CD4-positive, alpha-beta T cell (primary cell): ENCODE data around the gene SFMBT1. TPM values are rescaled to one million over a fixed set of nuclear protein-coding genes. Genes with fewer than 3 reads are reported as not detected.

Experiments used
- ATAC-seq: fragments of 200-7000 bp; cut with Tn5 transposase; one replicate; pipeline ENCODE4 v1.10.0; 2022; ENCODE audit warnings: mild to moderate bottlenecking; ENCODE audit not compliant: poor library complexity
- CTCF ChIA-PET: fragments of 350-600 bp; sonication (Branson Sonifier 250); formaldehyde crosslinking; loops from one replicate; lab custom pipeline; 2021; ENCODE audit warnings: antibody characterized with exemption, inconsistent platforms; lab: Charles Lee
- POLR2A ChIA-PET: fragments of 350-600 bp; sonication (Branson Sonifier 250); formaldehyde crosslinking; loops from one replicate; lab custom pipeline; 2021; ENCODE audit warnings: antibody characterized with exemption, inconsistent platforms; lab: Charles Lee
- DNase-seq, 14 experiments: peaks; one replicate each; pipeline ENCODE4 v3.0.0-alpha.2; 2013 to 2020; ENCODE audit warnings: mixed read lengths in 2 of 14
- H3K27ac ChIP-seq, 2 donors: one replicate each; pipeline versions ENCODE4 v1.5.1 to v1.7.0; 2013; ENCODE audit warnings: low read length in 2 of 2, low read depth in 1 of 2, mild to moderate bottlenecking in 1 of 2
- H3K27me3 ChIP-seq, 2 experiments: 1 replicate in 1 of 2; 2 replicates in 1 of 2; pipeline versions ENCODE4 v1.6.1 to v1.7.0; 2013; ENCODE audit warnings: low read length in 2 of 2, control low read depth in 1 of 2, mild to moderate bottlenecking in 1 of 2, moderate library complexity in 1 of 2; ENCODE audit not compliant: insufficient read depth in 2 of 2, control insufficient read depth in 1 of 2
- H3K36me3 ChIP-seq: one replicate; pipeline ENCODE4 v1.6.1; 2013; ENCODE audit warnings: low read length, control low read depth; ENCODE audit not compliant: insufficient read depth
- H3K4me1 ChIP-seq: one replicate; pipeline ENCODE4 v1.6.1; 2013; ENCODE audit warnings: low read length, control low read depth; ENCODE audit not compliant: insufficient read depth
- H3K4me3 ChIP-seq: one replicate; pipeline ENCODE4 v1.5.1; 2013; ENCODE audit warnings: mild to moderate bottlenecking, low read length, moderate library complexity
- H3K9me3 ChIP-seq, 2 experiments: 1 replicate in 1 of 2; 2 replicates in 1 of 2; pipeline versions ENCODE4 v1.6.1 to v1.7.0; 2013; ENCODE audit warnings: low read length in 2 of 2, mild to moderate bottlenecking in 2 of 2, control low read depth in 1 of 2, moderate library complexity in 1 of 2; ENCODE audit not compliant: control insufficient read depth in 1 of 2, insufficient read depth in 1 of 2
- H3K27ac Mint-ChIP-seq: one replicate; pipeline ENCODE4 v1.8.0; 2020; ENCODE audit warnings: mixed read lengths
- H3K27me3 Mint-ChIP-seq: one replicate; pipeline ENCODE4 v1.8.0; 2021; ENCODE audit warnings: mixed read lengths
- H3K36me3 Mint-ChIP-seq: one replicate; pipeline ENCODE4 v1.8.0; 2021; ENCODE audit warnings: low read depth, mixed read lengths
- H3K4me1 Mint-ChIP-seq: one replicate; pipeline ENCODE4 v1.8.0; 2021; ENCODE audit warnings: low read depth, mixed read lengths
- H3K4me3 Mint-ChIP-seq: one replicate; pipeline ENCODE4 v1.8.0; 2020; ENCODE audit warnings: mild to moderate bottlenecking, mixed read lengths
- H3K9me3 Mint-ChIP-seq: one replicate; pipeline ENCODE4 v1.8.0; 2020; ENCODE audit warnings: mixed read lengths
- intact Hi-C, 2 experiments: fragments of 100-400 bp; cut with DNase I in 1 of 2; cut with micrococcal nuclease in 1 of 2; formaldehyde crosslinking; loops; one replicate each; pipeline versions ENCODE4 v1.15.1 to v1.9.0; 2023 to 2025; cut with DNase I, micrococcal nuclease
- total RNA-seq, 174 experiments: library from RNA in 2 of 174; stranded (reverse) in 2 of 174; gene quantifications; one replicate each; pipeline ENCODE4 v1.2.3 and lab custom pipeline; 2021 to 2026
- TF ChIP-seq, protein P1 (sequence below): fragments of 200-600 bp; IDR thresholded peaks from one replicate; pipeline ENCODE4 v1.8.0; 2022; ENCODE audit warnings: antibody characterized with exemption, mild to moderate bottlenecking

Gene SFMBT1
- total RNA-seq, 2 experiments from 2014 or later, result 54.3 to 55.9 TPM

DNA sequence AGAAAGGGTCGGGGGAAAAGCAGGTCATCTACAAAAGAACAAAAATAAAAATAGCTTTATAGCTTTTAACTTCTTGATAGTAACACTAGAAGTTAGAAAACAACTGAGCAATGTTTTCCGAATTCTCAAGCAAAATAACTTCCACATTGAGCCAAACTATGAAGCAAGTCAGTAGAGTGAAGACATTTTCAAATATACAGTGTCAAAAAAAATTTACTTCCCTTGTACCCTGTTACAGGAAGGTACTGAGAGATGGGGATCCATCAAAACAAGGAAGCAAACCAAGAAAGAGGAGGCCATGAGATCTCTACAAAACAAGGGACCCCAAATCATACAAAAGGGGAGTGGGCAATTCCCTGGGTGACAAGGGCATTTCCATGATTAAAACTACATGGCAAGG is 121.9 kb downstream of the SFMBT1 start:
- DNase-seq (no peak), ATAC-seq (no peak)
- H3K27ac Mint-ChIP-seq, result no peak overlapping the region
- H3K4me1 Mint-ChIP-seq, result no peaks in the 10 kb centered on the region
- no peak overlapping the region for H3K4me3 Mint-ChIP-seq
- Histone ChIP-seq H3K9me3 (no peaks in the 10 kb centered on the region), H3K4me1 (no peaks in the 10 kb centered on the region), H3K4me3 (no peak overlapping the region), H3K36me3 (peaks cover 53% of the 10 kb centered on the region), H3K27ac (no peak overlapping the region), H3K27me3 (no peaks in the 10 kb centered on the region)
- intact Hi-C loops, result no loop called here
- POLR2A ChIA-PET, result no interaction called here
- TF ChIP-seq, protein P1, sequence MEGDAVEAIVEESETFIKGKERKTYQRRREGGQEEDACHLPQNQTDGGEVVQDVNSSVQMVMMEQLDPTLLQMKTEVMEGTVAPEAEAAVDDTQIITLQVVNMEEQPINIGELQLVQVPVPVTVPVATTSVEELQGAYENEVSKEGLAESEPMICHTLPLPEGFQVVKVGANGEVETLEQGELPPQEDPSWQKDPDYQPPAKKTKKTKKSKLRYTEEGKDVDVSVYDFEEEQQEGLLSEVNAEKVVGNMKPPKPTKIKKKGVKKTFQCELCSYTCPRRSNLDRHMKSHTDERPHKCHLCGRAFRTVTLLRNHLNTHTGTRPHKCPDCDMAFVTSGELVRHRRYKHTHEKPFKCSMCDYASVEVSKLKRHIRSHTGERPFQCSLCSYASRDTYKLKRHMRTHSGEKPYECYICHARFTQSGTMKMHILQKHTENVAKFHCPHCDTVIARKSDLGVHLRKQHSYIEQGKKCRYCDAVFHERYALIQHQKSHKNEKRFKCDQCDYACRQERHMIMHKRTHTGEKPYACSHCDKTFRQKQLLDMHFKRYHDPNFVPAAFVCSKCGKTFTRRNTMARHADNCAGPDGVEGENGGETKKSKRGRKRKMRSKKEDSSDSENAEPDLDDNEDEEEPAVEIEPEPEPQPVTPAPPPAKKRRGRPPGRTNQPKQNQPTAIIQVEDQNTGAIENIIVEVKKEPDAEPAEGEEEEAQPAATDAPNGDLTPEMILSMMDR, result no peak
- H3K9me3 Mint-ChIP-seq, result no peaks in the 10 kb centered on the region
- CTCF ChIA-PET, result interaction anchor here (1.7 kb wide), 1 partner anchor 73 kb away, joined by 3 read pairs; no protein-coding TSS in a partner anchor
- H3K27me3 Mint-ChIP-seq, result no peaks in the 10 kb centered on the region
- H3K36me3 Mint-ChIP-seq, result peaks cover 93% of the 10 kb centered on the region

- Histone ChIP-seq H3K27me3 (no peaks in the 10 kb centered on the region), H3K4me3 (no peak overlapping the region), H3K9me3 (no peaks in the 10 kb centered on the region), H3K27ac (no peak overlapping the region), H3K4me1 (no peaks in the 10 kb centered on the region), H3K36me3 (peaks cover 57% of the 10 kb centered on the region)
- Mint-ChIP-seq H3K27me3 (no peaks in the 10 kb centered on the region), H3K36me3 (peaks cover 98% of the 10 kb centered on the region), H3K4me3 (no peak overlapping the region), H3K27ac (no peak overlapping the region), H3K4me1 (no peaks in the 10 kb centered on the region), H3K9me3 (no peaks in the 10 kb centered on the region)
- POLR2A ChIA-PET, result interaction anchor here (0.6 kb wide), 1 partner anchor 162 kb away, joined by 4 read pairs; no protein-coding TSS in a partner anchor
- ATAC-seq (no peak), DNase-seq (no peak)
- CTCF ChIA-PET, result interaction anchor here (1.3 kb wide), 1 partner anchor 11 kb away, joined by 3 read pairs; no protein-coding TSS in a partner anchor
- intact Hi-C loops, result no loop called here
- TF ChIP-seq, protein P1, result no peak
Measured at GRCh38 chr3:52920841-52921240, 125.0 kb downstream of the SFMBT1 start.

- Histone ChIP-seq H3K36me3 (peaks cover 76% of the 10 kb centered on the region), H3K9me3 (no peaks in the 10 kb centered on the region), H3K4me1 (no peaks in the 10 kb centered on the region), H3K27ac (no peak overlapping the region), H3K27me3 (no peaks in the 10 kb centered on the region), H3K4me3 (no peak overlapping the region)
- CTCF ChIA-PET, result no interaction called here
- Mint-ChIP-seq H3K36me3 (peaks cover 91% of the 10 kb centered on the region), H3K27me3 (no peaks in the 10 kb centered on the region), H3K4me1 (no peaks in the 10 kb centered on the region), H3K4me3 (no peak overlapping the region), H3K27ac (no peak overlapping the region), H3K9me3 (no peaks in the 10 kb centered on the region)
- ATAC-seq, result no peak
- intact Hi-C loops, result no loop called here
- TF ChIP-seq, protein P1, result no peak
- POLR2A ChIA-PET, result interaction anchor here (0.8 kb wide), 1 partner anchor 11 kb away, joined by 4 read pairs; no protein-coding TSS in a partner anchor
- DNase-seq, result no peak
Measured at GRCh38 chr3:52917044-52917443, 128.8 kb downstream of the SFMBT1 start.
